GM12878 (cell line): ENCODE data around the gene KCNQ1. TPM values are rescaled to one million over a fixed set of nuclear protein-coding genes. Genes with fewer than 3 reads are reported as not detected.

Experiments used
- ATAC-seq: fragments of 200-7000 bp; cut with Tn5 transposase; 3 replicates; pipeline ENCODE4 v1.9.1; 2020; ENCODE audit warnings: mild to moderate bottlenecking, moderate library complexity
- BruUV-seq: library from RNA; stranded (reverse); fragments of 400-500 nt; replicated peaks from 2 replicates; lab custom pipeline; 2021; lab: Mats Ljungman, UMichigan
- CTCF ChIA-PET: fragments of 300-600 bp; sonication (Branson Sonifier 250); formaldehyde crosslinking; extraction: SDS; loops from one replicate; lab custom pipeline; 2021; ENCODE audit warnings: inconsistent platforms; lab: Yijun Ruan, JAX
- POLR2A ChIA-PET: fragments of 350-600 bp; formaldehyde crosslinking; extraction: SDS; loops from one replicate; lab custom pipeline; 2021; ENCODE audit warnings: inconsistent platforms; lab: Charles Lee
- RAD21 ChIA-PET: fragments of 300-600 bp; sonication (Branson Sonifier 250); formaldehyde crosslinking; loops from one replicate; lab custom pipeline; 2023; ENCODE audit warnings: antibody characterized with exemption; ENCODE audit not compliant: unreplicated experiment; lab: Charles Lee
- SMC1A ChIA-PET: fragments of 300-600 bp; sonication (Branson Sonifier 250); formaldehyde crosslinking; loops from one replicate; lab custom pipeline; 2023; ENCODE audit not compliant: unreplicated experiment, uncharacterized antibody; lab: Charles Lee
- DNase-seq: peaks from one replicate; pipeline ENCODE4 v3.0.0-alpha.2; 2011; ENCODE audit warnings: low read depth, low spot score
- FAIRE-seq: peaks from 3 replicates; lab custom pipeline; 2011; peaks lifted over from hg19 to GRCh38; lab: Jason Lieb, UNC
- H2AFZ ChIP-seq: 2 replicates; pipeline ENCODE4 v1.6.0; 2011; ENCODE audit warnings: low read depth, low read length, control low read depth; ENCODE audit not compliant: control insufficient read depth
- H3K27ac ChIP-seq: 2 replicates; pipeline ENCODE4 v1.5.1; 2011; ENCODE audit warnings: control low read depth; ENCODE audit not compliant: control insufficient read depth, insufficient read depth
- H3K27me3 ChIP-seq, 2 experiments: replicated peaks in 1 of 2; 2 replicates each; pipeline versions ENCODE4 v1.6.0 to v1.6.1; 2011; ENCODE audit warnings: low read length in 1 of 2; ENCODE audit not compliant: control insufficient read depth in 2 of 2, insufficient read depth in 2 of 2
- H3K36me3 ChIP-seq, 2 experiments: 2 replicates each; pipeline ENCODE4 v1.5.1; 2011; ENCODE audit warnings: low read length in 1 of 2; ENCODE audit not compliant: control insufficient read depth in 2 of 2, insufficient read depth in 2 of 2
- H3K4me1 ChIP-seq: 2 replicates; pipeline ENCODE4 v1.6.1; 2011; ENCODE audit warnings: mild to moderate bottlenecking, low read length, moderate library complexity, mixed read lengths; ENCODE audit not compliant: control insufficient read depth, insufficient read depth
- H3K4me2 ChIP-seq: 2 replicates; pipeline ENCODE4 v1.6.0; 2011; ENCODE audit warnings: control low read depth; ENCODE audit not compliant: control insufficient read depth, insufficient read depth
- H3K4me3 ChIP-seq: fragments of 200-600 bp; sonication (generic); 2 replicates; pipeline ENCODE4 v1.5.1; 2016
- H3K79me2 ChIP-seq: 2 replicates; pipeline ENCODE4 v1.6.0; 2011; ENCODE audit warnings: low read length; ENCODE audit not compliant: control insufficient read depth, insufficient read depth
- H3K9ac ChIP-seq: 2 replicates; pipeline ENCODE4 v1.8.0; 2011; ENCODE audit warnings: low read length, control low read depth, mixed read lengths; ENCODE audit not compliant: control insufficient read depth, insufficient read depth
- H3K9me3 ChIP-seq: replicated peaks from 3 replicates; pipeline ENCODE4 v1.5.1; 2011; ENCODE audit warnings: mild to moderate bottlenecking, low read length; ENCODE audit not compliant: control insufficient read depth, insufficient read depth
- H4K20me1 ChIP-seq: 2 replicates; pipeline ENCODE4 v1.6.0; 2011; ENCODE audit not compliant: control insufficient read depth, insufficient read depth
- BCL11A ChIP-seq: IDR thresholded peaks from 2 replicates; pipeline ENCODE4 v1.6.1; 2011; ENCODE audit warnings: low read depth, low read length
- TCF3 ChIP-seq: IDR thresholded peaks from 2 replicates; pipeline ENCODE4 v1.6.1; 2012; ENCODE audit warnings: low read depth, mild to moderate bottlenecking, low read length, borderline replicate concordance; ENCODE audit not compliant: insufficient read depth
- ZBTB40 ChIP-seq: fragments of 450-650 bp; IDR thresholded peaks from 2 replicates; pipeline ENCODE4 v1.6.1; 2016; ENCODE audit warnings: mild to moderate bottlenecking, moderate library complexity, borderline replicate concordance
- WGBS: methylation state at CpG from one replicate; pipeline ENCODE4 v1.1.6; 2016; ENCODE audit warnings: low lambda C conversion rate; ENCODE audit not compliant: insufficient replicate concordance, insufficient coverage; ENCODE audit errors: missing lambda C conversion rate; 5-methylcytosine and 5-hydroxymethylcytosine counted together
- in situ Hi-C: fragments of 300-500 bp; cut with MboI; formaldehyde crosslinking; loops from 9 replicates; pipeline ENCODE4 v1.14.3; 2018; ENCODE audit warnings: mixed read lengths
- intact Hi-C: fragments of 100-400 bp; cut with micrococcal nuclease; formaldehyde crosslinking; loops from one replicate; pipeline ENCODE4 v1.14.2; 2022; ENCODE audit not compliant: unreplicated experiment
- polyA plus RNA-seq, 11 experiments: library from polyadenylated mRNA; depleted of rRNA in 4 of 11; unstranded in 6 of 11; stranded (reverse) in 5 of 11; fragments of >200 nt; fragmentation: Nextera tagmentation in 4 of 11; fragmentation: Illumina TruSeq in 1 of 11; extraction: Ambion mirVana in 4 of 11; extraction: Trizol in 1 of 11; gene quantifications; 1 replicate in 1 of 11; 2 replicates in 10 of 11; pipeline versions ENCODE4 v1.2.1 to v1.2.3, GENCODE V29; 2011 to 2016; ENCODE audit warnings: inconsistent platforms in 2 of 11, missing spikeins in 2 of 11, low read depth in 1 of 11
- total RNA-seq, 4 experiments: library from RNA; depleted of rRNA in 3 of 4; stranded (reverse); fragments of >200 nt in 3 of 4; fragmentation: Illumina TruSeq in 1 of 4; extraction: Trizol in 1 of 4; gene quantifications; 2 replicates each; pipeline versions ENCODE4 v1.2.1 to v1.2.3, GENCODE V29; 2013 to 2021

KCNQ1 gene
- total and polyA plus RNA-seq, 10 of the 15 experiments (the other 5 are each of a cell fraction or from before 2014, with no cell fraction given) = 0.03 to 0.15 (median 0.12) TPM; not detected in 7

- ATAC-seq (no peak), DNase-seq (no peak), FAIRE-seq (no peak)
- no peaks in the 10 kb centered on the region for H4K20me1 ChIP-seq
- no TSS peak for BruUV-seq
- no peaks in the 10 kb centered on the region for H3K36me3 ChIP-seq
- SMC1A ChIA-PET = no interaction called here
- peaks cover 5% of the 10 kb centered on the region for H3K4me1 ChIP-seq
- RAD21 ChIA-PET = no interaction called here
- 35% methylated on average over 7 of the region's 7 CpGs for WGBS
- peaks cover 7 to 9% of the 10 kb centered on the region in 2 experiments; a peak in 3 of 4 replicates for H3K27me3 ChIP-seq
- TF ChIP-seq ZBTB40 (no peak), TCF3 (no peak), BCL11A (no peak)
- in situ Hi-C loops (no loop called here), intact Hi-C loops (no loop called here)
- H3K9ac ChIP-seq = no peak overlapping the region
- no peak overlapping the region for H3K4me2 ChIP-seq
- H3K27ac ChIP-seq = no peak overlapping the region
- H3K79me2 ChIP-seq = no peaks in the 10 kb centered on the region
- H3K4me3 ChIP-seq = no peak overlapping the region
- no peaks in the 10 kb centered on the region; the same call in 2 of the 3 replicates for H3K9me3 ChIP-seq
- CTCF ChIA-PET = interaction anchor here (1.0 kb wide), 1 partner anchor 348 kb away, joined by 4 read pairs; no protein-coding TSS in a partner anchor
- H2AFZ ChIP-seq = no peak overlapping the region
- POLR2A ChIA-PET = no interaction called here
Observed at GRCh38 chr11:2880646-2881045, 435.8 kb downstream of the KCNQ1 start.
